T-helper 9 cell (primary cell): Measurements from ENCODE around the gene KLF2.
"Not testable (repeated sequence)": the region's sequence is repeated elsewhere in the genome, so short reads cannot be mapped to it uniquely, and the experiment has no call there.

Experiments
- DNase-seq: peaks from one replicate; pipeline ENCODE4 v3.0.0-alpha.2; 2020
- total RNA-seq, 2 donors: gene quantifications; one replicate each; lab custom pipeline; 2026; lab: John Stamatoyannopoulos, UW

The KLF2 gene
- 176 to 863 reads per million in 2 donors for total RNA-seq

GRCh38 chr19:16324384-16325160 lies at the start of gene KLF2:
Gene KLF2 (plus strand): TSS chr19:16324826. CDS start chr19:16324924, 98 bp downstream.
- DNase-seq = peak; percentile 95

DNA sequence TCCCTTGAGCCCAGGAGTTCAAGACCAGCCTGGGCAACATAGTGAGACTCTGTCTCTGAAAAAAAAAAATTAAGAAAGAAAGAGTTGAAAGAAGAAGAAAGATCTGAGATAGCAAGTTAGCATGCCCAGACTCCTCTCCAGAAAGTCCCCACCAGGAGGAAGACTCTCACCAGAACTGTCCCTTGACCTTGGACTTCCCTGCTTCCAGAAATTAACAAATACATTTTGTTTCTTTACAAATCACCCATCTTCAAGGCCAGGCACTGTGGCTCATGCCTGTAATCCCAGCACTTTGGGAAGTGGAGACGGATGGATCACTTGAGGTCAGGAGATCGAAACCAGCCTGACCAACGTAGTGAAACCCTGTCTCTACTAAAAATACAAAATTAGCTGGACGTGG lies 44.3 kb upstream of the KLF2 start:
- no peak for DNase-seq

GRCh38 chr19:16281743-16282142 lies 42.9 kb upstream of the KLF2 start:
- DNase-seq = no peak

DNA sequence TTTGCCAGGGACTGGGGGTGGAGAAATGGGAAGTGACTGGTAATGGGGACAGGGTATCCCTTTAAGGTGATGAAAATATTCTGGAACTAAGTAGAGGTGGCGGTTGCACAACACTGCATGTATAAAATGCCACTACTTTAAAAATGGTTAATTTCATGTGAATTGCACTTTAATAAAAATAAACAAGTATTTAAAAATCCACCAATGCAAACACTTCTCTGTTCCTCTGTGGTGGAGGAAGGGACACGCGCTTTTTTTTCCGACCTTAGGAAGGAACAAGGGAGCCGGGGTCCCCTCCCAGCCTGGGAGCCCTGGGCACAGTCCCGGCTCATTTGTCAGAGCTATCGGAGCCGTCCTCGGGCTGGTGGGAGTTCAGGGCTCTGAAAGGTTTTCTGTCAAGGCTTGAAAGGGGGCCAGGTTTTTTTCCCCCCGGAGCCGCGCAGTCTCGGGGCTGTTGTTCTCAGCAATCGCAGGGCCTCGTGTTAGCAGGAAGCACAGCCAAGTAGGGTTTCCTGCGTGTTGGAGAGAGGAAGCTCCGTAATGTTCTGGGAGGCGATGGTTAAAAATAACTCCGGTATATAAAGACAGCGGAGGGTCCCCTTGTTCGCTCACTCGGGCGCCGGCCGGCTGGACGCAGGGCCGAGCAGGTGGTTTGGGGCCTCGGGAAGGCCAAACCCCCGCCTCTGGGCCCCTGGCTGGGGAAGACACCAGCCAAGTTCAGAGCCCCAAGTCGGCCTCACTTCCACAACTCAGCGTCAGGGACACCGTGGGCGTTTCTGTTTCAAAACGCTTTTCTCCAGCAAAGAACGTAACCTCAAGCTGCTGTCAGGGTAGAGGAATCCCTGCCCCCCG lies 41.2 kb upstream of the KLF2 start:
- peak; percentile 12 for DNase-seq

GRCh38 chr19:16284505-16284904 lies 40.1 kb upstream of the KLF2 start:
- no peak for DNase-seq

- not testable (repeated sequence) for DNase-seq
Measured at GRCh38 chr19:16285079-16285478, 39.5 kb upstream of the KLF2 start.

DNA sequence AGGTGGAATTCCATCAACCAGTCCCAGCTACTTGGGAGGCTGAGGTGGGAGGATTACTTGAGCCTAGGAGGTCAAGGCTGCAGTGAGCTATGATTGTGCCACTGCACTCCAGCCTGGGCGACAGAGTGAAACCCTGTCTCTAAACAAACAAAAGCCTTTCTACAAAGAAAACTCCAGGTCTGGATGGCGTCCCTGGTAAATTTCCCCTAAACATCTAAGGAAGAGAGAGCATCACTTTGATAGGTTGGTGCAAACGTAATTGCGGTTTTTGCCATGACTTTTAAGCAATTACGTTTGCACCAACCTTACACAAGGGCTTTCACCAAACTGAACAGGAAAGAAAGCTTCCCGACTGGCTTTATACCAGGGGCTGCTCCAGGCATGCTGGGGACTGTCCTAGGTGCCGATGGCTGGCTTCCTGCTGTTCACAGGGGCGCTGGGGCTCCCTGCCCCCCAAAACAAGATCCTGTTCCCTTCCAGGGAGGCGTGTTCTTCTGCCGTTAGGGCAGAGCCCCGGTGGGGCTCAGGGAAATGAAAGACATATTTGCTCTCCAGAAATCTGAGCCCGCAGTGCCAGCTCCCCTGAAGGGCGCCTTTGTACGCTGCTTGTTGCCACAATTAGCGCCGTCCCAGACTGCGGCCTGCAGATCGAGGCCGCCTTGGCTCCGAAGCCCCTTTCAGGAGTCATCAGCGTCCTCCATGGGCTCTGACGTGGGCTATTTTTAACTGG lies 38.7 kb upstream of the KLF2 start:
- no peak for DNase-seq

GRCh38 chr19:16288544-16288943 lies 36.1 kb upstream of the KLF2 start:
- DNase-seq = no peak

- no peak for DNase-seq
Measured at GRCh38 chr19:16289594-16289993, 35.0 kb upstream of the KLF2 start.

DNA sequence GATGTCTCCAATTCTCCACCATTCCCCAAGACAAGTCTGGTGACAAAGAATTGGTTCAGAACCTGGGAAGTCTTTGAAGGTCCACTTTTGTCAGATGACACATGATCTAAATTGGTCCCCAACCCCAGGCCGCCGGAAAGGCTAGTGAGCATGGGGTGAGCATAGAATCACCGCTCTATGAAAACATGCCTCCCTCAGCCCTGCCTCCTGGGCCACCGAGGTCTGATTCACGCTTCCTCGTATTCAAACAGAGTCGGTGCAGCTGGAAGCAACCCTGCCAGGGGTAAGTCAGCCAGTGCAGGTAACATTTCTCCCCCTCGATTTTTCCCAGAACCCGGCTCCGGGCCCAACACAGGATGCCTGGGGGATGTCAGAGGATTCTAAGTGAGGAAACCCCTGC lies 33.9 kb upstream of the KLF2 start:
- DNase-seq = no peak

- no peak for DNase-seq
Measured at GRCh38 chr19:16293118-16294091, 31.2 kb upstream of the KLF2 start.

DNA sequence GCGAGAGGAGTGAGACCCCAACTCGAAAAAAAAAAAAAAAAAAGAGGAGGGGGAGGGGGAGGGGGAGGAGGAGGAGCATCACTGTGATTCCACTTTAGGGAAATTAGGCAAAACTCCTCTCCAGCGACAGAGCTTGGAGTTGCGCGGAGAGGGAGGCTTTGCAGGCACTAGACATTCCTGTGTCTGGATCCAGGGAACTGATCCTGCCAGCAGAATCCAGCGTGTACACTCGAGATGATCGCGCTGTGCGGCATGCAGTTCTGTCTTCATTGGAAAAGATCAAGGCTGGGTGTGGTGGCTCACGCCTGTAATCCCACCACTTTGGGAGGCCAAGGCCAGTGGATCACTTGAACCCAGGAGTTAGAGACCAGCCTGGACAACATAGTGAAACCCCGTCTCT lies 29.6 kb upstream of the KLF2 start:
- no peak for DNase-seq

DNA sequence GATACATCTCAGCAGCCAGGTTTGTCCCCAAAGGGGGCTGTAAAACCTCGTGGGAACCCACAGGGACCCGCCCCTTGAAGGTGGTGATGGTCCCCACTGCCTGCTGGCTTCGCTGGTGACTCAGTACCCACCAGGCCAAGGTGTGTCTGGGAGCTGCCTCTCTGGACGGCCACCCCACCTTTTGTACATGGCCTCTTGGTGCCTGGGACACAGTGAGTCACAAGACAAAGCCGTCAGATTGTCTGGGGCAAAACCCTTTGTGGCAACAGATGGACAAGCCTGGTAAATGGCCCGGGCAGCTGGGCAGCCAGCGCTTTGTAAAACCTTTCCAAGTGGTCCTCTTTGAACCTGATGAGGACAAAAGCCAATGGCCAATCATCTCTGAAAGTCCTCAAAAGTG lies 27.9 kb upstream of the KLF2 start:
- no peak for DNase-seq

GRCh38 chr19:16297575-16298178 lies 26.9 kb upstream of the KLF2 start:
- DNase-seq = no peak

DNA sequence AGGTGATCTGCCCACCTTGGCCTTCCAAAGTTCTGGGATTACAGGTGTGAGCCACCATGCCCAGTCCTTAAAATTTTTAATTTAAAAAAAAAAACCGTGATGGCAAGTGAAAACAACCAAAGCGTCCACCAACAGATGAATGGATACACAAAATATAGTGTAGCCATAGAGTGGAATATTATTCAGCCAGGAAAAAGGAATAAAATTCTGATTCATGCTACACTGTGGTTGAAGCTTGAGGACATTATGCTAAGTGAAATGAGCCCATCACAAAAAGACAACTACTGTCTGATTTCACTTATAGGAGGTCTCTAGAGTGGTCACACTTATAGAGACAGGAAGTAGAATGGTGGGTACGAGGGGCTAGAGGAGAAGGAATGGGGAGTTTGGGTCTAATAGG lies 26.3 kb upstream of the KLF2 start:
- no peak for DNase-seq

- DNase-seq = no peak
Measured at GRCh38 chr19:16301999-16302694, 22.5 kb upstream of the KLF2 start.

- no peak for DNase-seq
Measured at GRCh38 chr19:16303755-16304154, 20.9 kb upstream of the KLF2 start.

DNA sequence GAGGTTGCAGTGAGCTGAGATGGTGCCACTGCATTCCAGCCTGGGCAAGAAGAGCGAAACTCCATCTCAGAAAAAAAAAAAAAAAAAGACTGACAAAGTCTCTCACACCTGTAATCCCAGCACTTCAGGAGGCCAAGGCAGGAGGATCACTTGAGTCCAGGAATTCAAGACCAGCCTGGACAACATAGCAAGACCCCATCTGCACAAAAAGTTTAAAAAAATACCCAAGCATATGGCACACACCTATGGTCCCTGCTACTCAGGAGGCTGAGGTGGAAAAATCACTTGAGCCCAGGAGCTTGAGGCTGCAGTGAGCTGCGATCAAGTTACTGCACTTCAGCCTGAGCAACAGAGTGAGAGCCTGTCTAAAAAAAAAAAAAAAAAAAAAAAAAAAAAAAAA lies 20.1 kb upstream of the KLF2 start:
- DNase-seq = not testable (repeated sequence)

DNA sequence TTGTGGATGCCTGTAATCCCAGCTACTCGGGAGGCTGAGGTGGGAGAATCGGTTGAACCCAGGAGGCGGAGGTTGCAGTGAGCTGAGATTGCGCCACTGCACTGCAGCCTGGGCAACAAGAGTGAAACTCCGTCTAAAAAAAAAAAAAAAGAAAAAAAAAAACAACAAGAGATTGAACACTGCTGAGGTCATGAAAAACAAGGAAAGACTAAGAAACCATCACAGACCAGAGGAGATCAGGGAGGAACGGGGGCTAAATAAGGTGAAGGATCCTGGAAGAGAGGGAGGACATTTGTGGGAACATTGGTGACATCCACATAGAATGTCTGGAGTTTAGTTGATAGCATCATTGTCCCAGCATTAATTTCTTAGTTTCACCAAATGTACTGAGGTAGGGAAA lies 19.6 kb upstream of the KLF2 start:
- not testable (repeated sequence) for DNase-seq

DNA sequence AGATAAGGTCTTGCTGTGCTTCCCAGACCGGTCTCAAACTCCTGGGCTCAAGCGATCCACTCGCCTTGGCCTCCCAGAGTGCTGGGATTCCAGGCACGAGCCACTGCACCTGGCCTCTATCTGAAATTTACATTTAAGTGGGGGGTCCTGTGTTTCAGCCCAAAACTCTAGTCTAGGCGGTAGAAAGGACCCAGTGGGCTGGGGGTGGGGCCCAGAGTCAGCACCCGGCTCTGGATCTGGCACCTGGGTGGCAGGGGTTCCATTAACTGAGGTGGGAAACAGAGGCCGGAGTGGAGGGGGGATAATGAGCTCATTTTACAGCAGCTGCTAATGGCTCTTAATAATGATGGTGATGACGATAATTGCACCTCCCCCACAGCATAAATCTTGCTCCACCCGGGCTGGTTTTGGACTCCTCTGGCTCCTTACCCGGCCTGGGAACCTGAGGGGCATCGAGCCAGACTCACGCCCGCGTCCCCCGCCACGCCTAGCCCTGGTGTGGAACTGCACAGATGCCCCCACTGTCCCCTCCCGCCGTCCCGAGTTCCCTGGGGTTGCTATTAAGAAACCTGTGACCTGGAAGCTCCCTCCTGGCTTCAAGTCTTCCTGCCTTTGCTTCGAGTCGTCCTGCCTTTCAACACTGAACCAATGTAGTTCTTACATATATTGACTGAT lies 17.8 kb upstream of the KLF2 start:
- no peak for DNase-seq
